ENCODE results near the gene TNFSF8.

TNFSF8 gene

DNA sequence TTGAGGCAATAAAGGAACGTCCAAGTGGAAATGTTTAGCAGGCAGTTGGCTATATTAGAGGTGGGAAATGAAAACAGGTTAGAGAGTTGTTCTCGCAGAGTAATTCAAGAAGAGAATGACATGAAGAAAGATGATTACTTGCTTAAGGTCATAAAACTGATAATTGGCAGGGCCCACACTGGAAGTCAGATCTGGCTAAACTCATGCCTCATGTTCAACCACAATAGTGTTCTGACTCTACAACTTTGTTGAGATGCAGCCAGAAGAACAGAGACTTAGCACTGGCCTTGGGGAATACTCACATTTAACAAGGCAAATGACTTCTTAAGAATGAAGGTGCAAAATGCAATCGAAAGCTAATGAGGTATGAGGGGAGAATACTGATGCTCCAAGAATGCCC is 27.2 kb upstream of the TNFSF8 start:
- ATAC-seq = no peak
- TF ChIP-seq ISL1 (CRISPR knock-in tag; IDR thresholded peaks at IDR 0.05) (no peak), TCF4 (CRISPR knock-in tag; IDR thresholded peaks at IDR 0.05; ENCODE audit: borderline replicate concordance) (no peak), CSDC2 (CRISPR knock-in tag; IDR thresholded peaks at IDR 0.05) (no peak), BACH2 (CRISPR knock-in tag; IDR thresholded peaks at IDR 0.05; ENCODE audit: borderline replicate concordance) (no peak), ZNF565 (CRISPR knock-in tag; conservative IDR thresholded peaks at IDR 0.05; ENCODE audit: low read depth) (no peak), RARB (CRISPR knock-in tag; IDR thresholded peaks at IDR 0.05) (no peak), ZNF70 (CRISPR knock-in tag; IDR thresholded peaks at IDR 0.05) (no peak), TOX (CRISPR knock-in tag; IDR thresholded peaks at IDR 0.05; ENCODE audit: borderline replicate concordance) (no peak), ZC3H10 (CRISPR knock-in tag; IDR thresholded peaks at IDR 0.05) (no peak), PPARA (CRISPR knock-in tag; IDR thresholded peaks at IDR 0.05; ENCODE audit: borderline replicate concordance) (no peak), ESRRG (CRISPR knock-in tag; IDR thresholded peaks at IDR 0.05) (no peak), ZFP3 (CRISPR knock-in tag; IDR thresholded peaks at IDR 0.05) (no peak), ZNF8 (CRISPR knock-in tag; IDR thresholded peaks at IDR 0.05) (no peak), ZFP30 (CRISPR knock-in tag; IDR thresholded peaks at IDR 0.05) (no peak), SNAI2 (CRISPR knock-in tag; IDR thresholded peaks at IDR 0.05) (no peak)
- TF ChIP-seq, protein P1, sequence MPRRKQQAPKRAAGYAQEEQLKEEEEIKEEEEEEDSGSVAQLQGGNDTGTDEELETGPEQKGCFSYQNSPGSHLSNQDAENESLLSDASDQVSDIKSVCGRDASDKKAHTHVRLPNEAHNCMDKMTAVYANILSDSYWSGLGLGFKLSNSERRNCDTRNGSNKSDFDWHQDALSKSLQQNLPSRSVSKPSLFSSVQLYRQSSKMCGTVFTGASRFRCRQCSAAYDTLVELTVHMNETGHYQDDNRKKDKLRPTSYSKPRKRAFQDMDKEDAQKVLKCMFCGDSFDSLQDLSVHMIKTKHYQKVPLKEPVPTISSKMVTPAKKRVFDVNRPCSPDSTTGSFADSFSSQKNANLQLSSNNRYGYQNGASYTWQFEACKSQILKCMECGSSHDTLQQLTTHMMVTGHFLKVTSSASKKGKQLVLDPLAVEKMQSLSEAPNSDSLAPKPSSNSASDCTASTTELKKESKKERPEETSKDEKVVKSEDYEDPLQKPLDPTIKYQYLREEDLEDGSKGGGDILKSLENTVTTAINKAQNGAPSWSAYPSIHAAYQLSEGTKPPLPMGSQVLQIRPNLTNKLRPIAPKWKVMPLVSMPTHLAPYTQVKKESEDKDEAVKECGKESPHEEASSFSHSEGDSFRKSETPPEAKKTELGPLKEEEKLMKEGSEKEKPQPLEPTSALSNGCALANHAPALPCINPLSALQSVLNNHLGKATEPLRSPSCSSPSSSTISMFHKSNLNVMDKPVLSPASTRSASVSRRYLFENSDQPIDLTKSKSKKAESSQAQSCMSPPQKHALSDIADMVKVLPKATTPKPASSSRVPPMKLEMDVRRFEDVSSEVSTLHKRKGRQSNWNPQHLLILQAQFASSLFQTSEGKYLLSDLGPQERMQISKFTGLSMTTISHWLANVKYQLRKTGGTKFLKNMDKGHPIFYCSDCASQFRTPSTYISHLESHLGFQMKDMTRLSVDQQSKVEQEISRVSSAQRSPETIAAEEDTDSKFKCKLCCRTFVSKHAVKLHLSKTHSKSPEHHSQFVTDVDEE (CRISPR knock-in tag; IDR thresholded peaks at IDR 0.05) = no peak
- TF ChIP-seq, protein P2, sequence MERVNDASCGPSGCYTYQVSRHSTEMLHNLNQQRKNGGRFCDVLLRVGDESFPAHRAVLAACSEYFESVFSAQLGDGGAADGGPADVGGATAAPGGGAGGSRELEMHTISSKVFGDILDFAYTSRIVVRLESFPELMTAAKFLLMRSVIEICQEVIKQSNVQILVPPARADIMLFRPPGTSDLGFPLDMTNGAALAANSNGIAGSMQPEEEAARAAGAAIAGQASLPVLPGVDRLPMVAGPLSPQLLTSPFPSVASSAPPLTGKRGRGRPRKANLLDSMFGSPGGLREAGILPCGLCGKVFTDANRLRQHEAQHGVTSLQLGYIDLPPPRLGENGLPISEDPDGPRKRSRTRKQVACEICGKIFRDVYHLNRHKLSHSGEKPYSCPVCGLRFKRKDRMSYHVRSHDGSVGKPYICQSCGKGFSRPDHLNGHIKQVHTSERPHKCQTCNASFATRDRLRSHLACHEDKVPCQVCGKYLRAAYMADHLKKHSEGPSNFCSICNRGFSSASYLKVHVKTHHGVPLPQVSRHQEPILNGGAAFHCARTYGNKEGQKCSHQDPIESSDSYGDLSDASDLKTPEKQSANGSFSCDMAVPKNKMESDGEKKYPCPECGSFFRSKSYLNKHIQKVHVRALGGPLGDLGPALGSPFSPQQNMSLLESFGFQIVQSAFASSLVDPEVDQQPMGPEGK (CRISPR knock-in tag; IDR thresholded peaks at IDR 0.05; ENCODE audit: borderline replicate concordance) = no peak

DNA sequence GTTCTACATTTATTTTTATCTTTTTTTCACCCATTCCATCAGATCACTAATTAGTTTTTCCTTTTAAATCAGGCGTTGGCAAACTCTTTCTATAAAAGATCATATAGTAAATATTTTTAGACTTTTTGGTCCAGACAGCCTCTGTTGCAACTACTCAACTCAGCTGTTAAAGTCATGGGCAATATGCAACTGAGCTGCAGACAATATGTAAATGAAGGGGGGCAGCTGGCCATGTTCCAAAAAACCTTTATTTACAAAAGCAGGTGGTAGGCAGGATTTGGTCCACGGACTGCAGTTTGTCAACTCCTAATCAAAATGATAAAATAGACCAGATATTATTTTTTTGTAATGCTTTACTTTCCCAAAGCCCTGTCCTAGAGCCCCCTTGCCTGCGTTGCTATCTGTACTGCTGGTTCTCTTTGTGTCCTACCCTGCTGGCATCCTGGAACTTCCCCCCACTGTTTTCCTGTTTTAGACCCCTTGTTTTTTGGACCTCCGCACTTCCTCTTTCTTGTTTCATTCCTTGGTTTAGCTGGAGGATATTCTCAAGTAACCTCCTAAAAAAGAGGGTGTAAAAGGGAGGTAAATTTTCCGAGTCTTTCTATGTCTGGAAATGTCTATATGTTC is 24.7 kb upstream of the TNFSF8 start:
- no peak for TF ChIP-seq ZC3H10 (CRISPR knock-in tag; IDR thresholded peaks at IDR 0.05)
- TF ChIP-seq, protein P3, sequence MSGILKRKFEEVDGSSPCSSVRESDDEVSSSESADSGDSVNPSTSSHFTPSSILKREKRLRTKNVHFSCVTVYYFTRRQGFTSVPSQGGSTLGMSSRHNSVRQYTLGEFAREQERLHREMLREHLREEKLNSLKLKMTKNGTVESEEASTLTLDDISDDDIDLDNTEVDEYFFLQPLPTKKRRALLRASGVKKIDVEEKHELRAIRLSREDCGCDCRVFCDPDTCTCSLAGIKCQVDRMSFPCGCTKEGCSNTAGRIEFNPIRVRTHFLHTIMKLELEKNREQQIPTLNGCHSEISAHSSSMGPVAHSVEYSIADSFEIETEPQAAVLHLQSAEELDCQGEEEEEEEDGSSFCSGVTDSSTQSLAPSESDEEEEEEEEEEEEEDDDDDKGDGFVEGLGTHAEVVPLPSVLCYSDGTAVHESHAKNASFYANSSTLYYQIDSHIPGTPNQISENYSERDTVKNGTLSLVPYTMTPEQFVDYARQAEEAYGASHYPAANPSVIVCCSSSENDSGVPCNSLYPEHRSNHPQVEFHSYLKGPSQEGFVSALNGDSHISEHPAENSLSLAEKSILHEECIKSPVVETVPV (CRISPR knock-in tag; IDR thresholded peaks at IDR 0.05) = no peak
- no peak for TF ChIP-seq ESRRG (CRISPR knock-in tag; IDR thresholded peaks at IDR 0.05)
- TF ChIP-seq BACH2 (CRISPR knock-in tag; IDR thresholded peaks at IDR 0.05; ENCODE audit: borderline replicate concordance) = no peak
- TF ChIP-seq TCF4 (CRISPR knock-in tag; IDR thresholded peaks at IDR 0.05; ENCODE audit: borderline replicate concordance) = no peak
- no peak for TF ChIP-seq ZNF70 (CRISPR knock-in tag; IDR thresholded peaks at IDR 0.05)
- no peak for TF ChIP-seq ZFP30 (CRISPR knock-in tag; IDR thresholded peaks at IDR 0.05)
- TF ChIP-seq ARNTL (CRISPR knock-in tag; IDR thresholded peaks at IDR 0.05; ENCODE audit: borderline replicate concordance, low read depth) = no peak
- TF ChIP-seq, protein P1 (CRISPR knock-in tag; IDR thresholded peaks at IDR 0.05) = no peak
- TF ChIP-seq OSR1 (CRISPR knock-in tag; IDR thresholded peaks at IDR 0.05) = no peak
- no peak for TF ChIP-seq PPARA (CRISPR knock-in tag; IDR thresholded peaks at IDR 0.05; ENCODE audit: borderline replicate concordance)
- no peak for TF ChIP-seq GLIS3 (CRISPR knock-in tag; IDR thresholded peaks at IDR 0.05)
- TF ChIP-seq, protein P4, sequence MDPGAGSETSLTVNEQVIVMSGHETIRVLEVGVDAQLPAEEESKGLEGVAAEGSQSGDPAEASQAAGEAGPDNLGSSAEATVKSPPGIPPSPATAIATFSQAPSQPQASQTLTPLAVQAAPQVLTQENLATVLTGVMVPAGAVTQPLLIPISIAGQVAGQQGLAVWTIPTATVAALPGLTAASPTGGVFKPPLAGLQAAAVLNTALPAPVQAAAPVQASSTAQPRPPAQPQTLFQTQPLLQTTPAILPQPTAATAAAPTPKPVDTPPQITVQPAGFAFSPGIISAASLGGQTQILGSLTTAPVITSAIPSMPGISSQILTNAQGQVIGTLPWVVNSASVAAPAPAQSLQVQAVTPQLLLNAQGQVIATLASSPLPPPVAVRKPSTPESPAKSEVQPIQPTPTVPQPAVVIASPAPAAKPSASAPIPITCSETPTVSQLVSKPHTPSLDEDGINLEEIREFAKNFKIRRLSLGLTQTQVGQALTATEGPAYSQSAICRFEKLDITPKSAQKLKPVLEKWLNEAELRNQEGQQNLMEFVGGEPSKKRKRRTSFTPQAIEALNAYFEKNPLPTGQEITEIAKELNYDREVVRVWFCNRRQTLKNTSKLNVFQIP (CRISPR knock-in tag; IDR thresholded peaks at IDR 0.05; ENCODE audit: borderline replicate concordance, low read depth) = no peak
- TF ChIP-seq ZNF565 (CRISPR knock-in tag; conservative IDR thresholded peaks at IDR 0.05; ENCODE audit: low read depth) = no peak
- TF ChIP-seq CSDC2 (CRISPR knock-in tag; IDR thresholded peaks at IDR 0.05) = no peak
- TF ChIP-seq ZNF8 (CRISPR knock-in tag; IDR thresholded peaks at IDR 0.05) = no peak
- TF ChIP-seq ISL1 (CRISPR knock-in tag; IDR thresholded peaks at IDR 0.05) = no peak
- no peak for TF ChIP-seq ZFP3 (CRISPR knock-in tag; IDR thresholded peaks at IDR 0.05)
- no peak for ATAC-seq
